MM.1S (cell line): Measurements from ENCODE around the gene CEL.

Experiments
- DNase-seq: peaks from one replicate; pipeline ENCODE4 v3.0.0-alpha.2; 2015
- H2AFZ ChIP-seq: fragments of 300-600 bp; sonication (generic); 2 replicates; pipeline ENCODE4 v1.6.0; 2016; ENCODE audit warnings: antibody characterized with exemption, low read length
- H3F3A ChIP-seq: fragments of 300-600 bp; sonication (generic); 2 replicates; pipeline ENCODE4 v1.6.1; 2016; ENCODE audit warnings: mild to moderate bottlenecking, antibody characterized with exemption, low read length, moderate library complexity, mixed read lengths; ENCODE audit not compliant: insufficient read depth
- H3K27ac ChIP-seq: fragments of 300-600 bp; sonication (generic); 2 replicates; pipeline ENCODE4 v1.5.1; 2016; ENCODE audit warnings: mild to moderate bottlenecking, low read length
- H3K27me3 ChIP-seq: fragments of 300-600 bp; sonication (generic); replicated peaks from 2 replicates; pipeline ENCODE4 v1.6.0; 2016; ENCODE audit warnings: low read length; ENCODE audit not compliant: insufficient read depth
- H3K36me3 ChIP-seq: fragments of 300-600 bp; sonication (generic); replicated peaks from 2 replicates; pipeline ENCODE4 v1.6.1; 2016; ENCODE audit warnings: mild to moderate bottlenecking, low read length, mixed read lengths; ENCODE audit not compliant: insufficient read depth
- H3K4me1 ChIP-seq: fragments of 300-600 bp; sonication (generic); 2 replicates; pipeline ENCODE4 v1.6.1; 2016; ENCODE audit warnings: low read length, mixed read lengths
- H3K4me2 ChIP-seq: fragments of 300-600 bp; sonication (generic); 2 replicates; pipeline ENCODE4 v1.6.0; 2016; ENCODE audit warnings: low read depth, low read length
- H3K4me3 ChIP-seq: fragments of 300-600 bp; sonication (generic); 2 replicates; pipeline ENCODE4 v1.5.1; 2016; ENCODE audit warnings: low read length, mixed read lengths
- H3K79me2 ChIP-seq: fragments of 300-600 bp; sonication (generic); 2 replicates; pipeline ENCODE4 v1.6.1; 2016; ENCODE audit warnings: mixed run types, low read length, mixed read lengths
- H3K9ac ChIP-seq: fragments of 300-600 bp; sonication (generic); 2 replicates; pipeline ENCODE4 v1.6.1; 2016; ENCODE audit warnings: low read length, mixed read lengths
- H3K9me2 ChIP-seq: fragments of 300-600 bp; sonication (generic); replicated peaks from 2 replicates; pipeline ENCODE4 v1.6.1; 2016; ENCODE audit warnings: mild to moderate bottlenecking, low read length, mixed read lengths; ENCODE audit not compliant: insufficient read depth
- H3K9me3 ChIP-seq: fragments of 300-600 bp; sonication (generic); replicated peaks from 2 replicates; pipeline ENCODE4 v1.6.1; 2016; ENCODE audit warnings: mild to moderate bottlenecking, low read length, mixed read lengths; ENCODE audit not compliant: insufficient read depth
- H4K20me1 ChIP-seq: fragments of 300-600 bp; sonication (generic); 2 replicates; pipeline ENCODE4 v1.6.1; 2016; ENCODE audit warnings: mild to moderate bottlenecking, low read length, moderate library complexity, mixed read lengths; ENCODE audit not compliant: insufficient read depth
- CTCF ChIP-seq: fragments of 300-600 bp; sonication (generic); IDR thresholded peaks from 2 replicates; pipeline ENCODE4 v1.5.1; 2016; ENCODE audit warnings: antibody characterized with exemption, low read length, mixed read lengths
- EZH2 ChIP-seq: fragments of 300-600 bp; sonication (generic); optimal IDR thresholded peaks from 2 replicates; pipeline ENCODE3; 2017; ENCODE audit warnings: low read depth, mild to moderate bottlenecking, antibody characterized with exemption, low read length, mixed read lengths
- EZH2phosphoT487 ChIP-seq: fragments of 300-600 bp; sonication (generic); IDR thresholded peaks from 2 replicates; pipeline ENCODE4 v1.6.1; 2018; ENCODE audit warnings: antibody characterized with exemption, low read length

Gene CEL

GRCh38 chr9:133100506-133101355, 39.0 kb downstream of the CEL start:
- Histone ChIP-seq H3K9me2 (no peaks in the 10 kb centered on the region), H3K9me3 (no peaks in the 10 kb centered on the region), H3K36me3 (no peaks in the 10 kb centered on the region; the same call in 1 of the 2 replicates), H3K79me2 (no peaks in the 10 kb centered on the region), H3K4me1 (no peaks in the 10 kb centered on the region), H3K27ac (no peak overlapping the region), H4K20me1 (no peaks in the 10 kb centered on the region), H3K27me3 (no peaks in the 10 kb centered on the region), H2AFZ (no peak overlapping the region), H3K4me2 (no peak overlapping the region), H3F3A (no peaks in the 10 kb centered on the region), H3K4me3 (no peak overlapping the region), H3K9ac (no peak overlapping the region)
- no peak for DNase-seq
- TF ChIP-seq EZH2 (no peak), EZH2phosphoT487 (no peak), CTCF (no peak)

- Histone ChIP-seq H3K9me2 (no peaks in the 10 kb centered on the region), H4K20me1 (no peaks in the 10 kb centered on the region), H2AFZ (no peak overlapping the region), H3K4me2 (no peak overlapping the region), H3K27ac (no peak overlapping the region), H3K9me3 (no peaks in the 10 kb centered on the region), H3K9ac (no peak overlapping the region), H3K4me3 (no peak overlapping the region), H3K79me2 (no peaks in the 10 kb centered on the region), H3K4me1 (no peaks in the 10 kb centered on the region), H3K27me3 (no peaks in the 10 kb centered on the region), H3K36me3 (no peaks in the 10 kb centered on the region; the same call in 1 of the 2 replicates), H3F3A (no peaks in the 10 kb centered on the region)
- no peak for DNase-seq
- no peak for TF ChIP-seq EZH2phosphoT487
- TF ChIP-seq CTCF, result no peak
- no peak for TF ChIP-seq EZH2
These were observed 39.8 kb downstream of the CEL start for GRCh38 chr9:133101356-133102189.

- H3K4me1 ChIP-seq, result no peaks in the 10 kb centered on the region
- no peak for TF ChIP-seq EZH2
- TF ChIP-seq CTCF, result no peak
- TF ChIP-seq EZH2phosphoT487, result no peak
- no peaks in the 10 kb centered on the region; the same call in 1 of the 2 replicates for H3K36me3 ChIP-seq
These were observed 40.6 kb downstream of the CEL start for GRCh38 chr9:133102190-133103021.

More at GRCh38 chr9:133102190-133103021, 40.6 kb downstream of the CEL start:
- Histone ChIP-seq H4K20me1 (no peaks in the 10 kb centered on the region), H3K4me2 (no peak overlapping the region), H2AFZ (no peak overlapping the region), H3K4me3 (no peak overlapping the region), H3K9me3 (no peaks in the 10 kb centered on the region), H3K9ac (no peak overlapping the region), H3K27ac (no peak overlapping the region), H3K9me2 (no peaks in the 10 kb centered on the region), H3K79me2 (no peaks in the 10 kb centered on the region), H3K27me3 (no peaks in the 10 kb centered on the region), H3F3A (no peaks in the 10 kb centered on the region)
- no peak for DNase-seq
